Ovary (tissue), 9 donors: Measurements from ENCODE around the gene SPATA2L. TPM values are rescaled to one million over a fixed set of nuclear protein-coding genes. Genes with fewer than 3 reads are reported as not detected.
"Not testable (repeated sequence)": the region's sequence is repeated elsewhere in the genome, so short reads cannot be mapped to it uniquely, and the experiment has no call there.

Source experiments
- DNase-seq, 5 donors: peaks; one replicate each; pipeline ENCODE4 v3.0.0-alpha.2; 2019 to 2020
- H3K27ac ChIP-seq, 2 donors: fragments of 200-600 bp; one replicate each; pipeline versions ENCODE4 v1.5.1 to v1.8.0; 2019 to 2022
- H3K27me3 ChIP-seq: fragments of 200-600 bp; one replicate; pipeline ENCODE4 v1.8.0; 2022
- H3K36me3 ChIP-seq: fragments of 200-600 bp; sonication (generic); one replicate; pipeline ENCODE4 v1.5.1; 2019
- H3K4me1 ChIP-seq: one replicate; pipeline ENCODE4 v1.8.1; 2013; ENCODE audit warnings: mild to moderate bottlenecking, moderate library complexity; ENCODE audit not compliant: insufficient read depth
- H3K4me3 ChIP-seq: fragments of 200-600 bp; sonication (generic); one replicate; pipeline ENCODE4 v1.5.1; 2017
- H3K9me3 ChIP-seq, 2 donors: fragments of 200-600 bp in 1 of 2; sonication (generic) in 1 of 2; one replicate each; pipeline versions ENCODE4 v1.5.1 to v1.8.1; 2013 to 2019; ENCODE audit warnings: mild to moderate bottlenecking in 1 of 2, moderate library complexity in 1 of 2
- EP300 ChIP-seq: sonication (generic); formaldehyde crosslinking; IDR thresholded peaks from one replicate; pipeline ENCODE4 v1.6.1; 2017; ENCODE audit warnings: antibody characterized with exemption
- POLR2A ChIP-seq: fragments of 450-650 bp; IDR thresholded peaks from one replicate; pipeline ENCODE4 v1.6.1; 2017; ENCODE audit warnings: antibody characterized with exemption, mild to moderate bottlenecking, moderate library complexity
- WGBS, 3 donors: extraction: QIAGEN DNeasy Blood & Tissue Kit in 1 of 3; methylation state at CpG; one replicate each; pipeline versions ENCODE4 v1.1.5 to v1.1.7; 2013 to 2017; 5-methylcytosine and 5-hydroxymethylcytosine counted together
- intact Hi-C, 4 donors: fragments of 100-400 bp; cut with DNase I; formaldehyde crosslinking; loops; one replicate each; pipeline versions ENCODE4 v1.11.0 to v1.15.1; 2022 to 2023
- polyA plus RNA-seq, 2 donors: library from polyadenylated mRNA; stranded (reverse); fragments of 200-250 nt in 1 of 2; fragments of 350-450 nt in 1 of 2; fragmentation: Illumina TruSeq in 1 of 2; extraction: RNeasy Lipid Tissue Mini Kit (QIAGEN cat#74804) in 1 of 2; gene quantifications; one replicate each; pipeline ENCODE4 v1.2.3, GENCODE V29; 2013 to 2014
- total RNA-seq, 7 donors: library from RNA; depleted of rRNA in 2 of 7; stranded (reverse); fragments of >200 nt in 2 of 7; fragmentation: NEBNext Ultra II Directional in 3 of 7; extraction: Animal tissue kit (Norgen Biotek cat#: 25700) in 3 of 7; gene quantifications; one replicate each; pipeline versions ENCODE4 v1.1.0 to v1.2.4, GENCODE V29; 2016 to 2023
- TF ChIP-seq, protein P1 (sequence below), 3 donors: fragments of 450-650 bp in 2 of 3; fragments of 200-600 bp in 1 of 3; IDR thresholded peaks; one replicate each; pipeline versions ENCODE4 v1.5.1 to v1.8.0; 2016 to 2022; ENCODE audit warnings: antibody characterized with exemption in 3 of 3, mild to moderate bottlenecking in 1 of 3
- donor health status: DM: no; HTN: no; CAD: no; lungs with moderate emphysema.
- donor health status: DM: no; HTN: no; CAD: no.
- donor health status: Bipolar disorder and iron deficiency.
- donor health status: DM: yes; HTN: yes; CAD: no.
- donor health status: DM: no; HTN: no; CAD: no.
- donor health status: DM: yes; HTN: yes; CAD: no.

The SPATA2L gene
- total and polyA plus RNA-seq, 9 donors: 0.42 to 29.8 (median 5.2) TPM

- Histone ChIP-seq H3K27me3 (no peaks in the 10 kb centered on the region), H3K9me3 (no peaks in the 10 kb centered on the region), H3K4me3 (peak overlapping the region; percentile 55), H3K27ac (peak overlapping the region; percentile 65 to 66), H3K4me1 (peaks cover 11% of the 10 kb centered on the region), H3K36me3 (no peaks in the 10 kb centered on the region)
- TF ChIP-seq, protein P1, sequence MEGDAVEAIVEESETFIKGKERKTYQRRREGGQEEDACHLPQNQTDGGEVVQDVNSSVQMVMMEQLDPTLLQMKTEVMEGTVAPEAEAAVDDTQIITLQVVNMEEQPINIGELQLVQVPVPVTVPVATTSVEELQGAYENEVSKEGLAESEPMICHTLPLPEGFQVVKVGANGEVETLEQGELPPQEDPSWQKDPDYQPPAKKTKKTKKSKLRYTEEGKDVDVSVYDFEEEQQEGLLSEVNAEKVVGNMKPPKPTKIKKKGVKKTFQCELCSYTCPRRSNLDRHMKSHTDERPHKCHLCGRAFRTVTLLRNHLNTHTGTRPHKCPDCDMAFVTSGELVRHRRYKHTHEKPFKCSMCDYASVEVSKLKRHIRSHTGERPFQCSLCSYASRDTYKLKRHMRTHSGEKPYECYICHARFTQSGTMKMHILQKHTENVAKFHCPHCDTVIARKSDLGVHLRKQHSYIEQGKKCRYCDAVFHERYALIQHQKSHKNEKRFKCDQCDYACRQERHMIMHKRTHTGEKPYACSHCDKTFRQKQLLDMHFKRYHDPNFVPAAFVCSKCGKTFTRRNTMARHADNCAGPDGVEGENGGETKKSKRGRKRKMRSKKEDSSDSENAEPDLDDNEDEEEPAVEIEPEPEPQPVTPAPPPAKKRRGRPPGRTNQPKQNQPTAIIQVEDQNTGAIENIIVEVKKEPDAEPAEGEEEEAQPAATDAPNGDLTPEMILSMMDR (IDR thresholded peaks at IDR 0.05): peak in 1 of 3 donors; percentile 11
- TF ChIP-seq EP300: no peak
- DNase-seq: peak in 4 of 5 donors; percentile 58 to 67 (median 64)
- WGBS, 3 donors: 1 to 2% (median 1%) methylated on average over 67 to 78 of the region's 78 CpGs
- intact Hi-C loops: loop anchor here in 3 of 4 donors (10.0 kb wide), 2 partner anchors 94 to 154 kb away; no protein-coding TSS in a partner anchor
Measured at GRCh38 chr16:89700649-89701424, 668 bp downstream of the SPATA2L start.

- Histone ChIP-seq H3K9me3 (no peaks in the 10 kb centered on the region), H3K4me3 (peak overlapping the region; percentile 55), H3K36me3 (no peaks in the 10 kb centered on the region), H3K4me1 (peaks cover 11% of the 10 kb centered on the region), H3K27me3 (no peaks in the 10 kb centered on the region), H3K27ac (peak overlapping the region; percentile 58 to 66)
- TF ChIP-seq EP300 (peak; percentile 51), POLR2A (peak; percentile 49)
- TF ChIP-seq, protein P1 (IDR thresholded peaks at IDR 0.05): peak; percentile 90 to 98 (median 91)
- DNase-seq: peak; percentile 99 to 100 (median 100)
- intact Hi-C loops: loop anchor here in 3 of 4 donors (10.0 kb wide), 2 partner anchors 95 to 155 kb away; no protein-coding TSS in a partner anchor
- WGBS, 3 donors: 0 to 1% (median 1%) methylated on average over 23 to 30 of the region's 30 CpGs
Measured at GRCh38 chr16:89700100-89700648, 1.3 kb downstream of the SPATA2L start.

DNA sequence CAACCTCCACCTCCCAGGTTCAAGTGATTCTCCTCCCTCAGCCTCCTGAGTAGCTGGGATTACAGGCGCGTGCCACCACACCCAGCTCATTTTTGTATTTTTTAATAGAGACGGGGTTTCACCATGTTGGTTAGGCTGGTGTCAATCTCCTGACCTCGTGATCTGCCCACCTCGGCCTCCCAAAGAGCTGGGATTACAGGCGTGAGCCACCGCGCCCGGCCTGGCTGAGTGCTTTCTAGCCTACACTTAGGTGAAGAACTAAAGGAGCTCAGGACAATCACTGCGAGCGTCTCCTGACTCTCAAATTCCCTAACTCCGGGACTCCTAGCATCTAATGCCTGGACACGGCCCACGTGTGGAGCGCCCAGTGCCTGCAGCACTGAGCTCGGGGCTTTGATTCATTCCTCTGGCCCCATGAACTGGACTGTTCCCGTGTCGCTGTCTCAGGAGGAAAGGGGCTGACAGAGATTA lies 1.8 kb downstream of the SPATA2L start:
- H3K36me3 ChIP-seq, DNase-seq, H3K27me3 ChIP-seq, H3K27ac ChIP-seq, H3K4me3 ChIP-seq, H3K9me3 ChIP-seq: not testable (repeated sequence)
- WGBS, 3 donors: 53 to 56% (median 54%) methylated on average over 18 of the region's 18 CpGs
- intact Hi-C loops: loop anchor here in 3 of 4 donors (10.0 kb wide), 2 partner anchors 95 to 155 kb away; no protein-coding TSS in a partner anchor
- H3K4me1 ChIP-seq: peaks cover 11% of the 10 kb centered on the region

GRCh38 chr16:89698717-89699116 lies 2.8 kb downstream of the SPATA2L start:
- intact Hi-C loops, H3K27ac ChIP-seq, H3K36me3 ChIP-seq, H3K9me3 ChIP-seq, H3K4me3 ChIP-seq, H3K27me3 ChIP-seq: not testable (repeated sequence)
- peaks cover 11% of the 10 kb centered on the region for H3K4me1 ChIP-seq
- DNase-seq: peak in 2 of 5 donors; percentile 7 to 19
- 96 to 97% (median 97%) methylated on average over 14 of the region's 14 CpGs for WGBS, 3 donors

DNA sequence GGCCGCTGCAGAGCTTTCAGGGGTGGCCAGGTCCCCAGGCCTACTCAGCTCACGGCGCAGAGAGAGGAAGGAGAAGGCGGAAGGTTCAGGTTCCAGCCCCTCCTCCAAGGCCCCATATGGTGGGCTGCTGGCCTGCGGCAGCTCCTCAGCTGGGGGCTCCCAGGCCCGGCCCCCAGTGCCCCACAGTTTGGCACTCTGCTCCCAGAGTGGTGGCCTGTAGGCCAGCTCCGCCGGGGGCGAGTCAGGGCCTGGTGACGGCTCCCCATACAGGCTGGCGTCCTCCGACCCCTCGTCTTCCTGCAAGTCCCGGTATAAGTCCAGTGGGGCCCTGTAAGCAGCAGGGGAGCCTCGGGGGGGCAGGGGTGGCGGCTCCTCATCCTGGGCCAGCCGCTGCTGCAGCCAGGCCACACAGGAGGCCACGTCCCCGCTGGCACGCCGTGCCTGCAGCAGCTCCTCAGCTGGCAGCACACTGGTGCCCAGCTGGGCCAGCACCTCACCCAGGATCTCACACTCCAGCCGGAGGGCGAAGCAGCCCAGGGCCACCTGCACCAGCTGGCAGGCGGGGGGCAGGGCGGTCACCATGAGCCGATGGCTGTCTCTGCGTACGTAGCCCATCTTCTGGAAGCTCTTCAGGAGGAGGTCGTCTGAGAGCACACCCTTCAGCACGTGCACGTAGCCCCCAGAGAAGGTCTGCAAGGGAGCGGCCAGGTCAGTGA lies 3.7 kb downstream of the SPATA2L start:
- H3K4me1 ChIP-seq: peaks cover 11% of the 10 kb centered on the region
- no peaks in the 10 kb centered on the region for H3K36me3 ChIP-seq
- 81 to 89% (median 84%) methylated on average over 23 to 32 of the region's 32 CpGs for WGBS, 3 donors
- TF ChIP-seq EP300: no peak
- TF ChIP-seq, protein P1 (IDR thresholded peaks at IDR 0.05): no peak
- no peak for TF ChIP-seq POLR2A
- H3K27me3 ChIP-seq: no peaks in the 10 kb centered on the region
- peak; percentile 15 to 52 (median 41) for DNase-seq
- no peak overlapping the region for H3K4me3 ChIP-seq
- no peak overlapping the region for H3K27ac ChIP-seq
- intact Hi-C loops: no loop called here
- H3K9me3 ChIP-seq: no peaks in the 10 kb centered on the region
